Measurements from ENCODE around the gene GUSB. TPM values are rescaled to one million over a fixed set of nuclear protein-coding genes. Genes with fewer than 3 reads are reported as not detected.
A peak's percentile ranks its signal among the peaks of the same experiment; 100 is the strongest.

The GUSB gene
- total and polyA plus RNA-seq, 9 of the 15 experiments (the other 6 are each of a cell fraction or from before 2014, with no cell fraction given), result 22.7 to 102 (median 60.1) TPM

DNA sequence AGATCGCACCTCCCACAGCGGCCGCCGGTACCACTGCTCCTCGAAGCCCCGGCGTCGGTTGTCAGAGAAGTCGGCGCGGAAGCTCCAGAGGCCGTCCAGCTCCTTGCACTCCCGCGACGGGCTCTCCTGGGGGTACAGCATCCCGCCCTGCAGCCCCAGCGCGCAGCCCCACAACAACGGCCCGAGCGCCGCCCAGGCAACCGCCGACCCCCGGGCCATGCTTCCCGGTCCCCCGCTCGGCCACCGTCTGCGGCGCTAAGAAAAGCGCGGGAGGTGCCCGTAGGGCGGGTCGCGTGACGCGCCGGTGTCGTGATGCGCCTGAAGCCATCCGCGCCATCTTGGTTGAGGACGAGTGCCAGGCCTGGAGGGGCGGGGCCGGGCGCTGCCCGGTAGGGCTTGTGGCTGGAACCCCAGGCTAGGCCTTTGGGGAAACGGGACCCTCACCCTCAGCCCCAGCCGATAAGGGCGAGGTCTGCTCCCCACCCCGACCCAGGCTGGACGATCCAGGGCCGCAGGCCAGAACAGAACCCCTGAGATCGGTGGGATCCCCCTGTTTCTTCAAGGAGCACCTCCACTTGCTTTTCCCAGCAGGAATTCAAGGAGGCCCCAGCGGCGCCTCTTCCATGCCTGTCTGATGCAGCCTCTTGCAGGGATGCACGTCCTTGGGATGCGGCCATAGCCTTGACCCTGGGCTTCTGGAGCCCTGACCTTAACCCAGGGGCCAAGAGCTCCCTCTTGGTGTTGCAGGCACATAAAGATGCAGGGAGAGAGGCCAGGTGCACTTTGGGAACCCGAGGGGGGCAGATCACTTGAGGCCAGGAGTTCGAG, at the start of gene GUSB (continued):
- TF ChIP-seq CEBPG (CRISPR knock-in tag; IDR thresholded peaks at IDR 0.05), result peak; percentile 77
- no peak for TF ChIP-seq CEBPG (tag; conservative IDR thresholded peaks at IDR 0.05 in 1 of 2, IDR thresholded peaks at IDR 0.05 in 1 of 2)
- TF ChIP-seq, protein P1, sequence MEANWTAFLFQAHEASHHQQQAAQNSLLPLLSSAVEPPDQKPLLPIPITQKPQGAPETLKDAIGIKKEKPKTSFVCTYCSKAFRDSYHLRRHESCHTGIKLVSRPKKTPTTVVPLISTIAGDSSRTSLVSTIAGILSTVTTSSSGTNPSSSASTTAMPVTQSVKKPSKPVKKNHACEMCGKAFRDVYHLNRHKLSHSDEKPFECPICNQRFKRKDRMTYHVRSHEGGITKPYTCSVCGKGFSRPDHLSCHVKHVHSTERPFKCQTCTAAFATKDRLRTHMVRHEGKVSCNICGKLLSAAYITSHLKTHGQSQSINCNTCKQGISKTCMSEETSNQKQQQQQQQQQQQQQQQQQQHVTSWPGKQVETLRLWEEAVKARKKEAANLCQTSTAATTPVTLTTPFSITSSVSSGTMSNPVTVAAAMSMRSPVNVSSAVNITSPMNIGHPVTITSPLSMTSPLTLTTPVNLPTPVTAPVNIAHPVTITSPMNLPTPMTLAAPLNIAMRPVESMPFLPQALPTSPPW (CRISPR knock-in tag; IDR thresholded peaks at IDR 0.05), result peak; percentile 99
- TF ChIP-seq, protein P2, sequence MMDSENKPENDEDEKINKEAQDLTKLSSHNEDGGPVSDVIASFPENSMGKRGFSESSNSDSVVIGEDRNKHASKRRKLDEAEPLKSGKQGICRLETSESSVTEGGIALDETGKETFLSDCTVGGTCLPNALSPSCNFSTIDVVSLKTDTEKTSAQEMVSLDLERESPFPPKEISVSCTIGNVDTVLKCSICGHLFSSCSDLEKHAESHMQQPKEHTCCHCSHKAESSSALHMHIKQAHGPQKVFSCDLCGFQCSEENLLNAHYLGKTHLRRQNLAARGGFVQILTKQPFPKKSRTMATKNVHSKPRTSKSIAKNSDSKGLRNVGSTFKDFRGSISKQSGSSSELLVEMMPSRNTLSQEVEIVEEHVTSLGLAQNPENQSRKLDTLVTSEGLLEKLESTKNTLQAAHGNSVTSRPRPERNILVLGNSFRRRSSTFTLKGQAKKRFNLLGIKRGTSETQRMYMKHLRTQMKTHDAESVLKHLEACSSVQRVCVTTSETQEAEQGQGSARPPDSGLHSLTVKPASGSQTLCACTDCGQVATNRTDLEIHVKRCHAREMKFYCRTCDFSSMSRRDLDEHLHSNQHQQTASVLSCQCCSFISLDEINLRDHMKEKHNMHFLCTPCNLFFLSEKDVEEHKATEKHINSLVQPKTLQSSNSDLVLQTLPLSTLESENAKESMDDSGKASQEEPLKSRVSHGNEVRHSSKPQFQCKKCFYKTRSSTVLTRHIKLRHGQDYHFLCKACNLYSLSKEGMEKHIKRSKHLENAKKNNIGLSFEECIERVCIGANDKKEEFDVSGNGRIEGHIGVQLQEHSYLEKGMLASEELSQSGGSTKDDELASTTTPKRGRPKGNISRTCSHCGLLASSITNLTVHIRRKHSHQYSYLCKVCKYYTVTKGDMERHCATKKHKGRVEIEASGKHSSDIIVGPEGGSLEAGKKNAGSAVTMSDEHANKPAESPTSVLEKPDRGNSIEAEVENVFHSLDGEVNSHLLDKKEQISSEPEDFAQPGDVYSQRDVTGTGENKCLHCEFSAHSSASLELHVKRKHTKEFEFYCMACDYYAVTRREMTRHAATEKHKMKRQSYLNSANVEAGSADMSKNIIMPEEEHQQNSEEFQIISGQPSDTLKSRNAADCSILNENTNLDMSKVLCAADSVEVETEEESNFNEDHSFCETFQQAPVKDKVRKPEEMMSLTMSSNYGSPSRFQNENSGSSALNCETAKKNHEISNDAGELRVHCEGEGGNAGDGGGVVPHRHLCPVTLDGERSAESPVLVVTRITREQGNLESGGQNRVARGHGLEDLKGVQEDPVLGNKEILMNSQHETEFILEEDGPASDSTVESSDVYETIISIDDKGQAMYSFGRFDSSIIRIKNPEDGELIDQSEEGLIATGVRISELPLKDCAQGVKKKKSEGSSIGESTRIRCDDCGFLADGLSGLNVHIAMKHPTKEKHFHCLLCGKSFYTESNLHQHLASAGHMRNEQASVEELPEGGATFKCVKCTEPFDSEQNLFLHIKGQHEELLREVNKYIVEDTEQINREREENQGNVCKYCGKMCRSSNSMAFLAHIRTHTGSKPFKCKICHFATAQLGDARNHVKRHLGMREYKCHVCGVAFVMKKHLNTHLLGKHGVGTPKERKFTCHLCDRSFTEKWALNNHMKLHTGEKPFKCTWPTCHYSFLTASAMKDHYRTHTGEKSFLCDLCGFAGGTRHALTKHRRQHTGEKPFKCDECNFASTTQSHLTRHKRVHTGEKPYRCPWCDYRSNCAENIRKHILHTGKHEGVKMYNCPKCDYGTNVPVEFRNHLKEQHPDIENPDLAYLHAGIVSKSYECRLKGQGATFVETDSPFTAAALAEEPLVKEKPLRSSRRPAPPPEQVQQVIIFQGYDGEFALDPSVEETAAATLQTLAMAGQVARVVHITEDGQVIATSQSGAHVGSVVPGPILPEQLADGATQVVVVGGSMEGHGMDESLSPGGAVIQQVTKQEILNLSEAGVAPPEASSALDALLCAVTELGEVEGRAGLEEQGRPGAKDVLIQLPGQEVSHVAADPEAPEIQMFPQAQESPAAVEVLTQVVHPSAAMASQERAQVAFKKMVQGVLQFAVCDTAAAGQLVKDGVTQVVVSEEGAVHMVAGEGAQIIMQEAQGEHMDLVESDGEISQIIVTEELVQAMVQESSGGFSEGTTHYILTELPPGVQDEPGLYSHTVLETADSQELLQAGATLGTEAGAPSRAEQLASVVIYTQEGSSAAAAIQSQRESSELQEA (IDR thresholded peaks at IDR 0.05; ENCODE audit: low read depth), result peak; percentile 96
- TF ChIP-seq ZFPM2 (CRISPR knock-in tag; IDR thresholded peaks at IDR 0.05), result no peak
- TF ChIP-seq KAT7 (CRISPR knock-in tag; IDR thresholded peaks at IDR 0.05; ENCODE audit: borderline replicate concordance), result peak; percentile 58; the same call in 1 of the 2 replicates
- TF ChIP-seq ETV6 (IDR thresholded peaks at IDR 0.05; ENCODE audit: borderline replicate concordance in 1 of 2, low read depth in 2 of 2, low read length in 1 of 2), result no peak
- TF ChIP-seq ETV6 (CRISPR knock-in tag; IDR thresholded peaks at IDR 0.05; ENCODE audit: borderline replicate concordance), result peak; percentile 30; the same call in 1 of the 2 replicates
- TF ChIP-seq STAT5A (IDR thresholded peaks at IDR 0.05; ENCODE audit: borderline replicate concordance, low read length), result no peak; the same call in 1 of the 2 replicates
- peak in 1 of 2 experiments; percentile 19; a peak in 1 of 4 replicates for TF ChIP-seq KDM1A (IDR thresholded peaks at IDR 0.05)
- TF ChIP-seq, protein P3, sequence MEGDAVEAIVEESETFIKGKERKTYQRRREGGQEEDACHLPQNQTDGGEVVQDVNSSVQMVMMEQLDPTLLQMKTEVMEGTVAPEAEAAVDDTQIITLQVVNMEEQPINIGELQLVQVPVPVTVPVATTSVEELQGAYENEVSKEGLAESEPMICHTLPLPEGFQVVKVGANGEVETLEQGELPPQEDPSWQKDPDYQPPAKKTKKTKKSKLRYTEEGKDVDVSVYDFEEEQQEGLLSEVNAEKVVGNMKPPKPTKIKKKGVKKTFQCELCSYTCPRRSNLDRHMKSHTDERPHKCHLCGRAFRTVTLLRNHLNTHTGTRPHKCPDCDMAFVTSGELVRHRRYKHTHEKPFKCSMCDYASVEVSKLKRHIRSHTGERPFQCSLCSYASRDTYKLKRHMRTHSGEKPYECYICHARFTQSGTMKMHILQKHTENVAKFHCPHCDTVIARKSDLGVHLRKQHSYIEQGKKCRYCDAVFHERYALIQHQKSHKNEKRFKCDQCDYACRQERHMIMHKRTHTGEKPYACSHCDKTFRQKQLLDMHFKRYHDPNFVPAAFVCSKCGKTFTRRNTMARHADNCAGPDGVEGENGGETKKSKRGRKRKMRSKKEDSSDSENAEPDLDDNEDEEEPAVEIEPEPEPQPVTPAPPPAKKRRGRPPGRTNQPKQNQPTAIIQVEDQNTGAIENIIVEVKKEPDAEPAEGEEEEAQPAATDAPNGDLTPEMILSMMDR (IDR thresholded peaks at IDR 0.05 in 2 of 3, conservative IDR thresholded peaks at IDR 0.05 in 1 of 3; ENCODE audit: insufficient read depth in 2 of 3, low read depth in 1 of 3, low read length in 3 of 3), result peak in 2 of 3 experiments; percentile 13 to 19; a peak in 1 of 6 replicates
- peak; percentile 31; the same call in 1 of the 2 replicates for TF ChIP-seq ERF (CRISPR knock-in tag; IDR thresholded peaks at IDR 0.05)
- peak; percentile 99 for TF ChIP-seq MTA3 (IDR thresholded peaks at IDR 0.05; ENCODE audit: borderline replicate concordance)
- no peak for TF ChIP-seq ZNF184 (CRISPR knock-in tag; IDR thresholded peaks at IDR 0.05)
- TF ChIP-seq L3MBTL2 (IDR thresholded peaks at IDR 0.05), result peak; percentile 99

Data from K562 (cell line).